Hematopoietic multipotent progenitor cell treated with erythropoietin and hydrocortisone succinate and interleukin-3 and kit ligand, for 17 days (in vitro differentiated cells): ENCODE measurements around the gene HBM.
"Not testable (repeated sequence)": the region's sequence is repeated elsewhere in the genome, so short reads cannot be mapped to it uniquely, and the experiment has no call there.

Experiments
- DNase-seq: peaks from one replicate; pipeline ENCODE4 v3.0.0-alpha.2; 2015; ENCODE audit warnings: low spot score

Gene HBM

GRCh38 chr16:165539-166374 lies at the start of gene HBM:
TSS of gene HBM (plus strand) at chr16:165978. CDS start at chr16:165998, 20 bp downstream.
- DNase-seq = peak; percentile 81

GRCh38 chr16:116015-116414 lies 49.8 kb upstream of the HBM start:
- DNase-seq = peak; percentile 87

GRCh38 chr16:117379-118365 lies 48.1 kb upstream of the HBM start:
- DNase-seq = peak; percentile 98

GRCh38 chr16:118857-119256 lies 46.9 kb upstream of the HBM start:
- no peak for DNase-seq

GRCh38 chr16:119295-119694 lies 46.5 kb upstream of the HBM start:
- DNase-seq = peak; percentile 72

GRCh38 chr16:119835-120491 lies 45.8 kb upstream of the HBM start:
- peak; percentile 91 for DNase-seq

- peak; percentile 87 for DNase-seq
Measured at GRCh38 chr16:120756-121155, 45.0 kb upstream of the HBM start.

GRCh38 chr16:122361-122760 lies 43.4 kb upstream of the HBM start:
- DNase-seq = no peak

GRCh38 chr16:123558-124350 lies 42.0 kb upstream of the HBM start:
- DNase-seq = not testable (repeated sequence)

- no peak for DNase-seq
Measured at GRCh38 chr16:125011-125410, 40.8 kb upstream of the HBM start.

GRCh38 chr16:129075-129474 lies 36.7 kb upstream of the HBM start:
- DNase-seq = no peak

GRCh38 chr16:130533-131173 lies 35.1 kb upstream of the HBM start:
- no peak for DNase-seq

- peak; percentile 10 for DNase-seq
Measured at GRCh38 chr16:132120-132519, 33.7 kb upstream of the HBM start.

- peak; percentile 37 for DNase-seq
Measured at GRCh38 chr16:133716-134115, 32.1 kb upstream of the HBM start.

- peak; percentile 63 for DNase-seq
Measured at GRCh38 chr16:138049-138417, 27.7 kb upstream of the HBM start.

- DNase-seq = peak; percentile 30
Measured at GRCh38 chr16:140175-140857, 25.5 kb upstream of the HBM start.

GRCh38 chr16:142405-142967 lies 23.3 kb upstream of the HBM start:
- DNase-seq = no peak

- peak; percentile 92 for DNase-seq
Measured at GRCh38 chr16:143047-143446, 22.7 kb upstream of the HBM start.

GRCh38 chr16:143456-143855 lies 22.3 kb upstream of the HBM start:
- no peak for DNase-seq

- DNase-seq = peak; percentile 63
Measured at GRCh38 chr16:144797-145252, 21.0 kb upstream of the HBM start.
